DND-41 (cell line): ENCODE results near the gene DEXI.

Experiments
- EZH2 ChIP-seq: IDR thresholded peaks from 3 replicates; pipeline ENCODE4 v1.6.1; 2012; ENCODE audit warnings: borderline replicate concordance, low read depth, mild to moderate bottlenecking, moderate library complexity, low read length, inconsistent platforms; ENCODE audit not compliant: severe bottlenecking
- TF ChIP-seq, protein P1 (sequence below): IDR thresholded peaks from 2 replicates; pipeline ENCODE4 v1.5.1; 2012; ENCODE audit warnings: borderline replicate concordance, low read length, moderate library complexity, mild to moderate bottlenecking; ENCODE audit not compliant: poor library complexity, severe bottlenecking; ENCODE audit errors: extremely low read depth

DNA sequence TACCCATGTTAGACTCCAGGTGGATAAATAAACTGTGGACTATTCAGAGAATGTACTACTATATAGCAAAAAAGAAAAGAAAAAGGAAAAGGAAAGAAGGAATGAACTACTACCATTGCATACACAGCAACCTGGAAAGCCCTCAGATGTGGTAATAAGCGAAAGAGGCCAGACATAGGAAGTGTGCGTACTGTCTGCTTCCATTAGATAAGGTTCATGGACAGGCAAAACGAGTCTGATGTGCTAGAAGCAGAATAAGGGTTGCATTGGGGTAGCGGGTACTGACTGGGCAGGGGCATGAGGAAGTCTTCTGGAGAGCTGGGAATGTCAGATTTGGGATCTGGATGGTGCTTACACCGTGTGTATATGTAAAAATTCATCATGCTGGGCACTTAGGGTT is 23.9 kb upstream of the DEXI start:
- TF ChIP-seq, protein P1, sequence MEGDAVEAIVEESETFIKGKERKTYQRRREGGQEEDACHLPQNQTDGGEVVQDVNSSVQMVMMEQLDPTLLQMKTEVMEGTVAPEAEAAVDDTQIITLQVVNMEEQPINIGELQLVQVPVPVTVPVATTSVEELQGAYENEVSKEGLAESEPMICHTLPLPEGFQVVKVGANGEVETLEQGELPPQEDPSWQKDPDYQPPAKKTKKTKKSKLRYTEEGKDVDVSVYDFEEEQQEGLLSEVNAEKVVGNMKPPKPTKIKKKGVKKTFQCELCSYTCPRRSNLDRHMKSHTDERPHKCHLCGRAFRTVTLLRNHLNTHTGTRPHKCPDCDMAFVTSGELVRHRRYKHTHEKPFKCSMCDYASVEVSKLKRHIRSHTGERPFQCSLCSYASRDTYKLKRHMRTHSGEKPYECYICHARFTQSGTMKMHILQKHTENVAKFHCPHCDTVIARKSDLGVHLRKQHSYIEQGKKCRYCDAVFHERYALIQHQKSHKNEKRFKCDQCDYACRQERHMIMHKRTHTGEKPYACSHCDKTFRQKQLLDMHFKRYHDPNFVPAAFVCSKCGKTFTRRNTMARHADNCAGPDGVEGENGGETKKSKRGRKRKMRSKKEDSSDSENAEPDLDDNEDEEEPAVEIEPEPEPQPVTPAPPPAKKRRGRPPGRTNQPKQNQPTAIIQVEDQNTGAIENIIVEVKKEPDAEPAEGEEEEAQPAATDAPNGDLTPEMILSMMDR, result no peak
- TF ChIP-seq EZH2, result no peak
